ENCODE data around the gene UFM1. TPM values are rescaled to one million over a fixed set of nuclear protein-coding genes. Genes with fewer than 3 reads are reported as not detected.

Gene UFM1
- total RNA-seq, 2 donors from 2014 or later = 39.2 to 43.2 TPM

DNA sequence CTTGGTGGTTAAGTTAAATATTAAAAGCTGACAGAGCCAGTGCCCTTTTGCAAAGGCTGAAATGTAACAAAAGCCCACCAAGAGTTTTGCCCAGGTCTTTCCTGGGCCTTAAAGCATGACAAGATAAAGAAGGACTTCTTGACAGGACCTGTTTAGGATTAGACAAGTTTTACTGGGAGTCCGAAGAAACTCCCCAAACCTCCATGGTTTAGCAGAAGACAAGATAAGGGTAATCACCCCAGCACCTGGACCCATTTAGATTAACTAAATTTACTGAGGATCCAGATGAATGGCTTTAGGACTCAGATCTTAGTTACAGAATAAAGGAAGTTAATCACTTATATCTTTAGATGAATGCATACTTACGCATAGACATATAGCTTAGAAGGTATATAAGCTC is 14.8 kb upstream of the UFM1 start:
- Histone ChIP-seq H3K36me3 (ENCODE audit: control insufficient read depth, insufficient read depth, low read length) (no peaks in the 10 kb centered on the region), H3K4me3 (ENCODE audit: low read length) (no peak overlapping the region), H3K4me1 (ENCODE audit: control insufficient read depth, insufficient read depth, low read length) (no peaks in the 10 kb centered on the region), H3K9me3 (ENCODE audit: control insufficient read depth, low read length) (no peaks in the 10 kb centered on the region), H3K27ac (ENCODE audit: low read depth, low read length) (no peak overlapping the region), H3K9ac (ENCODE audit: extremely low read depth, low read length, poor library complexity, severe bottlenecking) (no peak overlapping the region), H3K27me3 (ENCODE audit: control insufficient read depth, insufficient read depth, low read length, poor library complexity, severe bottlenecking) (no peaks in the 10 kb centered on the region)
- WGBS, 2 experiments (ENCODE audit: insufficient coverage in 1 of 2, insufficient read length in 1 of 2) = 88% methylated on average over 2 of the region's 2 CpGs; no CpG with 5 or more reads in 1 of the 2 experiments
- DNase-seq = no peak
- TF ChIP-seq, protein P1, sequence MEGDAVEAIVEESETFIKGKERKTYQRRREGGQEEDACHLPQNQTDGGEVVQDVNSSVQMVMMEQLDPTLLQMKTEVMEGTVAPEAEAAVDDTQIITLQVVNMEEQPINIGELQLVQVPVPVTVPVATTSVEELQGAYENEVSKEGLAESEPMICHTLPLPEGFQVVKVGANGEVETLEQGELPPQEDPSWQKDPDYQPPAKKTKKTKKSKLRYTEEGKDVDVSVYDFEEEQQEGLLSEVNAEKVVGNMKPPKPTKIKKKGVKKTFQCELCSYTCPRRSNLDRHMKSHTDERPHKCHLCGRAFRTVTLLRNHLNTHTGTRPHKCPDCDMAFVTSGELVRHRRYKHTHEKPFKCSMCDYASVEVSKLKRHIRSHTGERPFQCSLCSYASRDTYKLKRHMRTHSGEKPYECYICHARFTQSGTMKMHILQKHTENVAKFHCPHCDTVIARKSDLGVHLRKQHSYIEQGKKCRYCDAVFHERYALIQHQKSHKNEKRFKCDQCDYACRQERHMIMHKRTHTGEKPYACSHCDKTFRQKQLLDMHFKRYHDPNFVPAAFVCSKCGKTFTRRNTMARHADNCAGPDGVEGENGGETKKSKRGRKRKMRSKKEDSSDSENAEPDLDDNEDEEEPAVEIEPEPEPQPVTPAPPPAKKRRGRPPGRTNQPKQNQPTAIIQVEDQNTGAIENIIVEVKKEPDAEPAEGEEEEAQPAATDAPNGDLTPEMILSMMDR (conservative IDR thresholded peaks at IDR 0.05) = no peak
- Mint-ChIP-seq H3K27me3 (ENCODE audit: insufficient read depth) (no peaks in the 10 kb centered on the region), H3K9me3 (no peaks in the 10 kb centered on the region), H3K4me3 (no peak overlapping the region), H3K36me3 (ENCODE audit: low read depth) (no peaks in the 10 kb centered on the region), H3K27ac (no peak overlapping the region), H3K4me1 (peaks cover 20% of the 10 kb centered on the region)

GRCh38 chr13:38338089-38338488 is 11.6 kb upstream of the UFM1 start:
- Histone ChIP-seq H3K9ac (ENCODE audit: extremely low read depth, low read length, poor library complexity, severe bottlenecking) (no peak overlapping the region), H3K36me3 (ENCODE audit: control insufficient read depth, insufficient read depth, low read length) (no peaks in the 10 kb centered on the region), H3K27ac (ENCODE audit: low read depth, low read length) (no peak overlapping the region), H3K4me1 (ENCODE audit: control insufficient read depth, insufficient read depth, low read length) (no peaks in the 10 kb centered on the region), H3K9me3 (ENCODE audit: control insufficient read depth, low read length) (no peaks in the 10 kb centered on the region), H3K27me3 (ENCODE audit: control insufficient read depth, insufficient read depth, low read length, poor library complexity, severe bottlenecking) (no peaks in the 10 kb centered on the region), H3K4me3 (ENCODE audit: low read length) (no peak overlapping the region)
- no peak for DNase-seq
- Mint-ChIP-seq H3K27me3 (ENCODE audit: insufficient read depth) (no peaks in the 10 kb centered on the region), H3K36me3 (ENCODE audit: low read depth) (no peaks in the 10 kb centered on the region), H3K9me3 (no peaks in the 10 kb centered on the region), H3K27ac (no peak overlapping the region), H3K4me1 (peaks cover 25% of the 10 kb centered on the region), H3K4me3 (no peak overlapping the region)
- WGBS, 2 experiments (ENCODE audit: insufficient coverage in 1 of 2, insufficient read length in 1 of 2) = 90% methylated on average over 2 of the region's 2 CpGs; no CpG with 5 or more reads in 1 of the 2 experiments
- TF ChIP-seq, protein P1 (conservative IDR thresholded peaks at IDR 0.05) = no peak

DNA sequence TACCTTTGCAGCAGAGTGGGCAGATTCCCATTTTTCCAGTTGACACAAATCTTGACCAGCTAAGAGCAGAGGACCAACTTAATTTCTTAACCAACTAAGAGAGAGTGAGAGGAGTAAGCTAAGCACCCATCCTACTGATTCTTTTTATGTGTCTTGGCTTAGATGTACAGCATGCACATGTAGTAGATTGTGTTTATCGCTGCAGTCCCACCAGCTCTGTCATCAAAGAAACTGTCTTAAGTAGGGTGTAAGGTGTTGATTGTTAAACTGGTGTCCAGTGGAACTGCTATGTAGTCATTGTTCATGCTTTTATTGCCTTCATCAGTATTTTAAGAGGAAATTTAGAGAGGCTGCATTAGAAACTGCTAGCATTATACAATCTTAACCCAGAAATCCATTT is 9.0 kb upstream of the UFM1 start:
- 87% methylated on average over 1 of the region's 1 CpG; no CpG with 5 or more reads in 1 of the 2 experiments for WGBS, 2 experiments (ENCODE audit: insufficient coverage in 1 of 2, insufficient read length in 1 of 2)
- no peak overlapping the region for H3K27ac Mint-ChIP-seq
- Histone ChIP-seq H3K4me3 (ENCODE audit: low read length) (no peak overlapping the region), H3K9ac (ENCODE audit: extremely low read depth, low read length, poor library complexity, severe bottlenecking) (no peak overlapping the region), H3K9me3 (ENCODE audit: control insufficient read depth, low read length) (no peaks in the 10 kb centered on the region), H3K4me1 (ENCODE audit: control insufficient read depth, insufficient read depth, low read length) (no peaks in the 10 kb centered on the region), H3K27ac (ENCODE audit: low read depth, low read length) (no peak overlapping the region), H3K27me3 (ENCODE audit: control insufficient read depth, insufficient read depth, low read length, poor library complexity, severe bottlenecking) (no peaks in the 10 kb centered on the region), H3K36me3 (ENCODE audit: control insufficient read depth, insufficient read depth, low read length) (no peaks in the 10 kb centered on the region)
- no peaks in the 10 kb centered on the region for H3K36me3 Mint-ChIP-seq (ENCODE audit: low read depth)
- TF ChIP-seq, protein P1 (conservative IDR thresholded peaks at IDR 0.05) = no peak
- peaks cover 15% of the 10 kb centered on the region for H3K4me1 Mint-ChIP-seq
- H3K27me3 Mint-ChIP-seq (ENCODE audit: insufficient read depth) = no peaks in the 10 kb centered on the region
- no peak for DNase-seq
- H3K9me3 Mint-ChIP-seq = no peaks in the 10 kb centered on the region
- no peak overlapping the region for H3K4me3 Mint-ChIP-seq

Data from endodermal cell (in vitro differentiated cells).